ENCODE data around the gene EEF1G. TPM values are rescaled to one million over a fixed set of nuclear protein-coding genes. Genes with fewer than 3 reads are reported as not detected.

The EEF1G gene
- total and polyA plus RNA-seq, 2 of the 13 experiments (the other 11 are each of a cell fraction or from before 2014, with no cell fraction given), result 1,787 to 2,144 TPM

DNA sequence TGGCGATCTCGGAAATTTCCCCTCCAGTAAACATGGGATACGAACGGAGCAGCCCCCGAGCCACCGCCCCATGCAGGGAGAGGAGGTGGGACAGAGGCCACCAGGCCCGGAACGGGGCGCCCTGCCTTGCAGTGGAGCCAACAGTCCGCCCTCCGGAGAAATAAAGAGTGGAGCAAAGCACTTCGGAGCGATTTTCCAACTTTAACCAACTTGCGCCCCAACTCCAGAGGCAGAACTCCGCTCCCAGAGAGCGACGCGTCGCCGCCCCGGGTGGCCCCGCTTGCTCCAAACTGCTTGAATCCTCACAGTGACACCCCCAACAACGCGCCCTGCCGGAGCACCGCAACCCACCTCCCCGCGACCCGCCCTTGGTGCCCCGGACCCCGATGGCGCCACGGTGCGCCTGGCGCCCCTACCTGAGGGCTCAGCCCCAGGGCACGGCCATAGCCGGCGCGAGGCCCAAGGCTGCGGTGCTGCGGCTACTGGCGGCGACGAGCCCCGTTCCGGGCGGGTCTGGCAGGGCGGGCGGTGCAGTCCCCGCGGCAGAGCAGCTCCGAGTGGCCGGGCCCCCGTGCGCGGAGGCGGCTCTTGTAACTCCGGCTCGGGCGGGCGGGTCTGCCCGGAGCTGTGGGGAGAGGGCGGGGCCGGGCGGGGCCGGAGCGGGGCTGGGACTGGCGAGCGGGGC, 27.3 kb downstream of the EEF1G start, which contains the start of gene AHNAK (continued):
- TF ChIP-seq KIAA2018 (CRISPR knock-in tag; IDR thresholded peaks at IDR 0.05; ENCODE audit: borderline replicate concordance) (no peak), JUN (CRISPR knock-in tag; IDR thresholded peaks at IDR 0.05) (no peak), POLR2AphosphoS2 (IDR thresholded peaks at IDR 0.05; ENCODE audit: low read depth, low read length) (no peak), GABPB1 (CRISPR knock-in tag; IDR thresholded peaks at IDR 0.05) (no peak; the same call in none of the 2 replicates), MAFK (conservative IDR thresholded peaks at IDR 0.05 in 1 of 2, IDR thresholded peaks at IDR 0.05 in 1 of 2; ENCODE audit: low read length in 2 of 2) (no peak), TAF1 (CRISPR knock-in tag; IDR thresholded peaks at IDR 0.05) (no peak; the same call in none of the 2 replicates), TCF12 (IDR thresholded peaks at IDR 0.05) (no peak), TCF12 (CRISPR knock-in tag; IDR thresholded peaks at IDR 0.05) (no peak), PITX1 (CRISPR knock-in tag; IDR thresholded peaks at IDR 0.05) (no peak), REXO4 (CRISPR knock-in tag; IDR thresholded peaks at IDR 0.05; ENCODE audit: borderline replicate concordance) (no peak), SNAPC4 (CRISPR knock-in tag; IDR thresholded peaks at IDR 0.05) (no peak), ZNF12 (CRISPR knock-in tag; IDR thresholded peaks at IDR 0.05) (no peak), GTF2F1 (IDR thresholded peaks at IDR 0.05; ENCODE audit: low read length) (no peak), ZNF589 (CRISPR knock-in tag; conservative IDR thresholded peaks at IDR 0.05) (no peak), ZNF878 (CRISPR knock-in tag; IDR thresholded peaks at IDR 0.05) (no peak), ZNF740 (CRISPR knock-in tag; IDR thresholded peaks at IDR 0.05) (peak; percentile 35; the same call in 1 of the 2 replicates), RXRA (CRISPR knock-in tag; IDR thresholded peaks at IDR 0.05) (no peak; the same call in none of the 2 replicates)

All from HepG2 (cell line).